Measurements from ENCODE around the gene CHRNG.

Gene CHRNG

GRCh38 chr2:232574674-232575403 is 35.3 kb downstream of the CHRNG start:
- DNase-seq = no peak
- no peaks in the 10 kb centered on the region for H3K4me1 ChIP-seq (ENCODE audit: insufficient read depth, low read length)
- ATAC-seq (ENCODE audit: insufficient read depth, low read depth) = no peak

DNA sequence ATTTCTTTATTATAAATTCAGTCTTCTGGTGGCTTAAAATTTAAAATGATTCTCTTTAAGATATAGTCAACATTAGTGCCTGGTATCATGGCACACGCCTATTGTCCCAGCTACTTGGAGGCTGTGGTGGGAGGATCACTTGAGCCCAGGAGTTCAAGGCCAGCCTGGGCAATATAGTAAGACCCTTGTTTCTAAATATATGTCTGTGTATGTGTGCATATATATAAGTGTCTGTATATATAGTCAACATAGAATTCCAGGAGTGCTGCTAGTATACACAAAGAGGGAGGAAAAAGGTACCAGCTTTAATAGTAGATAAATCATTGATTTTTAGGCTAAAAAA is 35.9 kb downstream of the CHRNG start:
- H3K36me3 ChIP-seq (ENCODE audit: insufficient read depth, low read length) = peaks cover 35% of the 10 kb centered on the region; the same call in 1 of the 2 replicates
- no peaks in the 10 kb centered on the region for H4K20me1 ChIP-seq (ENCODE audit: insufficient read depth, low read length)
- H3K79me2 ChIP-seq (ENCODE audit: insufficient read depth, low read length) = no peaks in the 10 kb centered on the region
- no peak overlapping the region for H3K4me2 ChIP-seq (ENCODE audit: insufficient read depth, low read length)
- H3K9me3 ChIP-seq (ENCODE audit: insufficient read depth, low read length, severe bottlenecking) = no peaks in the 10 kb centered on the region
- DNase-seq = no peak
- TF ChIP-seq, protein P1, sequence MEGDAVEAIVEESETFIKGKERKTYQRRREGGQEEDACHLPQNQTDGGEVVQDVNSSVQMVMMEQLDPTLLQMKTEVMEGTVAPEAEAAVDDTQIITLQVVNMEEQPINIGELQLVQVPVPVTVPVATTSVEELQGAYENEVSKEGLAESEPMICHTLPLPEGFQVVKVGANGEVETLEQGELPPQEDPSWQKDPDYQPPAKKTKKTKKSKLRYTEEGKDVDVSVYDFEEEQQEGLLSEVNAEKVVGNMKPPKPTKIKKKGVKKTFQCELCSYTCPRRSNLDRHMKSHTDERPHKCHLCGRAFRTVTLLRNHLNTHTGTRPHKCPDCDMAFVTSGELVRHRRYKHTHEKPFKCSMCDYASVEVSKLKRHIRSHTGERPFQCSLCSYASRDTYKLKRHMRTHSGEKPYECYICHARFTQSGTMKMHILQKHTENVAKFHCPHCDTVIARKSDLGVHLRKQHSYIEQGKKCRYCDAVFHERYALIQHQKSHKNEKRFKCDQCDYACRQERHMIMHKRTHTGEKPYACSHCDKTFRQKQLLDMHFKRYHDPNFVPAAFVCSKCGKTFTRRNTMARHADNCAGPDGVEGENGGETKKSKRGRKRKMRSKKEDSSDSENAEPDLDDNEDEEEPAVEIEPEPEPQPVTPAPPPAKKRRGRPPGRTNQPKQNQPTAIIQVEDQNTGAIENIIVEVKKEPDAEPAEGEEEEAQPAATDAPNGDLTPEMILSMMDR (IDR thresholded peaks at IDR 0.05; ENCODE audit: borderline replicate concordance, extremely low read depth, low read length, poor library complexity, severe bottlenecking) = no peak
- no peak for TF ChIP-seq EZH2 (IDR thresholded peaks at IDR 0.05; ENCODE audit: borderline replicate concordance, low read depth, low read length, severe bottlenecking)
- no peak overlapping the region for H3K9ac ChIP-seq (ENCODE audit: low read depth, low read length)
- H3K4me3 ChIP-seq (ENCODE audit: low read depth in 1 of 2, low read length in 2 of 2) = no peak overlapping the region
- no peak for ATAC-seq (ENCODE audit: insufficient read depth, low read depth)
- H3K27me3 ChIP-seq (ENCODE audit: insufficient read depth, low read length, poor library complexity) = no peaks in the 10 kb centered on the region
- H3K27ac ChIP-seq (ENCODE audit: low read length) = no peak overlapping the region
- H2AFZ ChIP-seq (ENCODE audit: low read depth, low read length) = no peak overlapping the region
- H3K4me1 ChIP-seq (ENCODE audit: insufficient read depth, low read length) = no peaks in the 10 kb centered on the region

More at GRCh38 chr2:232574674-232575403, 35.3 kb downstream of the CHRNG start:
- no peak overlapping the region for H3K4me3 ChIP-seq (ENCODE audit: low read depth in 1 of 2, low read length in 2 of 2)
- H3K27ac ChIP-seq (ENCODE audit: low read length) = no peak overlapping the region
- H2AFZ ChIP-seq (ENCODE audit: low read depth, low read length) = no peak overlapping the region
- H3K4me2 ChIP-seq (ENCODE audit: insufficient read depth, low read length) = no peak overlapping the region
- H3K79me2 ChIP-seq (ENCODE audit: insufficient read depth, low read length) = no peaks in the 10 kb centered on the region
- no peaks in the 10 kb centered on the region for H3K27me3 ChIP-seq (ENCODE audit: insufficient read depth, low read length, poor library complexity)
- TF ChIP-seq EZH2 (IDR thresholded peaks at IDR 0.05; ENCODE audit: borderline replicate concordance, low read depth, low read length, severe bottlenecking) = no peak
- TF ChIP-seq, protein P1 (IDR thresholded peaks at IDR 0.05; ENCODE audit: borderline replicate concordance, extremely low read depth, low read length, poor library complexity, severe bottlenecking) = no peak
- no peaks in the 10 kb centered on the region for H3K9me3 ChIP-seq (ENCODE audit: insufficient read depth, low read length, severe bottlenecking)
- H4K20me1 ChIP-seq (ENCODE audit: insufficient read depth, low read length) = no peaks in the 10 kb centered on the region
- H3K9ac ChIP-seq (ENCODE audit: low read depth, low read length) = no peak overlapping the region
- H3K36me3 ChIP-seq (ENCODE audit: insufficient read depth, low read length) = peaks cover 38% of the 10 kb centered on the region; the same call in 1 of the 2 replicates

DNA sequence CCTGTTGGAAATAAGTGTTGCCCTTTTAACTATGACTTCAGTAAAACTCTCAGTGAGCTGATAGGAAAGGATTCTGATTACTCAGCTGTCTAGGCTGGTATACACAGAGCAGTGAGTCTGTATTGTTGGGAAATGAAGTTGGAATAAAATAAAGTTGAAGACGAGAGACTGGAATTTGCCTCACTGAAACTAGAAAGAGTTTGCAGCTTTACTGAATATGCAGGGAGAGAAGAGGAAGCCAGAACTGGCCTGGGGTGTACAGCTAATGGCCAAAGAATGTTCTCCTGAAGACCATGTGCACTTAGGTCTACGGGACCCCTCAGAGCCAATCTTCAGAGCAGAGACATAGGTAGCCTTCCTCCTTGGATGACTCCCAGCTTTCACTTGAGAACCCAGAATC is 37.5 kb downstream of the CHRNG start:
- H3K9me3 ChIP-seq (ENCODE audit: insufficient read depth, low read length, severe bottlenecking) = no peaks in the 10 kb centered on the region
- TF ChIP-seq EZH2 (IDR thresholded peaks at IDR 0.05; ENCODE audit: borderline replicate concordance, low read depth, low read length, severe bottlenecking) = no peak
- TF ChIP-seq, protein P1 (IDR thresholded peaks at IDR 0.05; ENCODE audit: borderline replicate concordance, extremely low read depth, low read length, poor library complexity, severe bottlenecking) = no peak
- peaks cover 37% of the 10 kb centered on the region for H3K36me3 ChIP-seq (ENCODE audit: insufficient read depth, low read length)
- H3K27ac ChIP-seq (ENCODE audit: low read length) = no peak overlapping the region
- no peaks in the 10 kb centered on the region for H3K4me1 ChIP-seq (ENCODE audit: insufficient read depth, low read length)
- H2AFZ ChIP-seq (ENCODE audit: low read depth, low read length) = no peak overlapping the region
- H3K79me2 ChIP-seq (ENCODE audit: insufficient read depth, low read length) = no peaks in the 10 kb centered on the region
- no peak overlapping the region for H3K4me2 ChIP-seq (ENCODE audit: insufficient read depth, low read length)
- DNase-seq (no peak), ATAC-seq (ENCODE audit: insufficient read depth, low read depth) (no peak)
- H3K27me3 ChIP-seq (ENCODE audit: insufficient read depth, low read length, poor library complexity) = no peaks in the 10 kb centered on the region
- no peak overlapping the region for H3K4me3 ChIP-seq (ENCODE audit: low read depth in 1 of 2, low read length in 2 of 2)
- no peak overlapping the region for H3K9ac ChIP-seq (ENCODE audit: low read depth, low read length)
- no peaks in the 10 kb centered on the region for H4K20me1 ChIP-seq (ENCODE audit: insufficient read depth, low read length)
